GM18867 (cell line): ENCODE results near the gene SYNGR1.
"Not testable (repeated sequence)": the region's sequence is repeated elsewhere in the genome, so short reads cannot be mapped to it uniquely, and the experiment has no call there.

Experiments
- ATAC-seq: cut with Tn5 transposase; IDR thresholded peaks from one replicate; pipeline ENCODE4 v1.9.1; 2021; ENCODE audit warnings: mild to moderate bottlenecking, moderate library complexity; ENCODE audit not compliant: unreplicated experiment

The SYNGR1 gene

GRCh38 chr22:39405346-39406085, 55.7 kb downstream of the SYNGR1 start:
- no peak for ATAC-seq

GRCh38 chr22:39408173-39408572, 58.4 kb downstream of the SYNGR1 start:
- ATAC-seq = no peak

- no peak for ATAC-seq
Observed at GRCh38 chr22:39408807-39409206, 59.0 kb downstream of the SYNGR1 start.

- no peak for ATAC-seq
Observed at GRCh38 chr22:39409516-39410029, 59.8 kb downstream of the SYNGR1 start.

GRCh38 chr22:39410264-39410663, 60.5 kb downstream of the SYNGR1 start:
- no peak for ATAC-seq

- not testable (repeated sequence) for ATAC-seq
Observed at GRCh38 chr22:39411828-39412365, 62.1 kb downstream of the SYNGR1 start.

GRCh38 chr22:39413204-39413603, 63.4 kb downstream of the SYNGR1 start:
- ATAC-seq = not testable (repeated sequence)

- no peak for ATAC-seq
Observed at GRCh38 chr22:39414377-39414776, 64.6 kb downstream of the SYNGR1 start.

GRCh38 chr22:39414886-39415285, 65.1 kb downstream of the SYNGR1 start:
- no peak for ATAC-seq

GRCh38 chr22:39415506-39415905, 65.7 kb downstream of the SYNGR1 start:
- ATAC-seq = no peak

GRCh38 chr22:39416319-39416718, 66.5 kb downstream of the SYNGR1 start:
- no peak for ATAC-seq

- ATAC-seq = no peak
Observed at GRCh38 chr22:39417641-39418040, 67.8 kb downstream of the SYNGR1 start.

- no peak for ATAC-seq
Observed at GRCh38 chr22:39418696-39419095, 68.9 kb downstream of the SYNGR1 start.

- no peak for ATAC-seq
Observed at GRCh38 chr22:39419096-39419495, 69.3 kb downstream of the SYNGR1 start.

- ATAC-seq = no peak
Observed at GRCh38 chr22:39419911-39420310, 70.1 kb downstream of the SYNGR1 start.

- ATAC-seq = no peak
Observed at GRCh38 chr22:39421691-39422090, 71.9 kb downstream of the SYNGR1 start.

- no peak for ATAC-seq
Observed at GRCh38 chr22:39422101-39422500, 72.3 kb downstream of the SYNGR1 start.

- ATAC-seq = no peak
Observed at GRCh38 chr22:39422721-39423120, 72.9 kb downstream of the SYNGR1 start.

GRCh38 chr22:39423976-39424375, 74.2 kb downstream of the SYNGR1 start:
- ATAC-seq = no peak

- no peak for ATAC-seq
Observed at GRCh38 chr22:39426380-39427043, 76.7 kb downstream of the SYNGR1 start.

GRCh38 chr22:39427751-39428596, 78.2 kb downstream of the SYNGR1 start:
- no peak for ATAC-seq
